NT2/D1 (cell line): Measurements from ENCODE around the gene WWC1.

Source experiments
- DNase-seq: peaks from one replicate; pipeline ENCODE4 v3.0.0-alpha.2; 2011; ENCODE audit warnings: low read depth, low spot score
- H3K27me3 ChIP-seq: 2 replicates; pipeline ENCODE4 v1.6.0; 2011; ENCODE audit warnings: mild to moderate bottlenecking; ENCODE audit not compliant: insufficient read length, insufficient read depth
- H3K36me3 ChIP-seq: 2 replicates; pipeline ENCODE4 v1.6.1; 2011; ENCODE audit warnings: mild to moderate bottlenecking, low read length, mixed read lengths; ENCODE audit not compliant: insufficient read depth, insufficient read length
- H3K4me1 ChIP-seq: 2 replicates; pipeline ENCODE4 v1.5.1; 2011; ENCODE audit not compliant: insufficient read depth, insufficient read length
- H3K4me3 ChIP-seq: 2 replicates; pipeline ENCODE4 v1.5.1; 2011; ENCODE audit warnings: low read depth; ENCODE audit not compliant: insufficient read length
- H3K9ac ChIP-seq: 2 replicates; pipeline ENCODE4 v1.6.0; 2011; ENCODE audit warnings: low read depth; ENCODE audit not compliant: insufficient read length
- H3K9me3 ChIP-seq: 2 replicates; pipeline ENCODE4 v1.5.1; 2011; ENCODE audit warnings: mild to moderate bottlenecking, low read length; ENCODE audit not compliant: insufficient read depth
- SUZ12 ChIP-seq: IDR thresholded peaks from 2 replicates; pipeline ENCODE4 v1.6.1; 2011; ENCODE audit not compliant: insufficient read length, insufficient read depth; ENCODE audit errors: extremely low read depth
- YY1 ChIP-seq: IDR thresholded peaks from 2 replicates; pipeline ENCODE4 v1.6.1; 2011; ENCODE audit not compliant: insufficient read length, insufficient read depth
- ZNF274 ChIP-seq: IDR thresholded peaks from 2 replicates; pipeline ENCODE4 v1.6.1; 2011; ENCODE audit warnings: mild to moderate bottlenecking, low read depth, low read length

Gene WWC1

DNA sequence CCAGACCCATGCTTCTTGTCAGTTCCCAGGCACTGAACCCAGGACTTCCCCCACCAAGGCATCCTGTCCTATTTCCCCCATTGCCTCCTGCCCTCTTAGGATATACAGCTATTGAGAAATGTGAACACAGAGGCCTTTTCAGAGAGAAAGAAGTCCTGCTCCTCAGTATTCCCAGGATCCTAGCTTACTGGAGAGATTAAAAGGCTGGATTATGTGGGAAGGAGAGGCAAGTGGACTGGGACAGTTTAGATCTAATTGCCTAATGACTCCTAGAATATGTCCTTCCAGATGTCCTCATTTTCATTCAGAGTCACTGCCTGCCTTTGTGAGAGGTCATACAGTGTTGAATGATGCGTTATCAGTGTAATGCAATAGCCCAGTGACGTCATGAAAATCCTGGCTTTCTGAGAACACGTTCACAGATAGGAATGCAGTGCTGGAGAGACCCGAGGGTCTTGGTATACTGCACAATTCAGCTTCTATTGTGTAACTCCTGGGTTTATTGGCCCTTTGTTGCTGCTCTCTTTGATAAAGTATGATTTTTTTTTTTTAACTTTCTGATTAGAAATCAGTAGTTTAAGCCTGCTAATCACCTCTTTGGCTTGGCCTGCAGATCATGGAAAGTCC, 26.2 kb downstream of the WWC1 start:
- Histone ChIP-seq H3K4me1 (peaks cover 5% of the 10 kb centered on the region), H3K9ac (no peak overlapping the region), H3K4me3 (no peak overlapping the region), H3K36me3 (peaks cover 8% of the 10 kb centered on the region), H3K27me3 (no peaks in the 10 kb centered on the region), H3K9me3 (no peaks in the 10 kb centered on the region)
- DNase-seq, result no peak
- TF ChIP-seq YY1, result no peak
- no peak for TF ChIP-seq ZNF274
- no peak for TF ChIP-seq SUZ12

GRCh38 chr5:168318240-168318639, 26.8 kb downstream of the WWC1 start:
- no peak overlapping the region for H3K9ac ChIP-seq
- H3K9me3 ChIP-seq, result no peaks in the 10 kb centered on the region
- H3K36me3 ChIP-seq, result peaks cover 8% of the 10 kb centered on the region
- no peak for DNase-seq
- H3K4me1 ChIP-seq, result peaks cover 5% of the 10 kb centered on the region
- TF ChIP-seq YY1, result no peak
- no peaks in the 10 kb centered on the region for H3K27me3 ChIP-seq
- no peak overlapping the region for H3K4me3 ChIP-seq

GRCh38 chr5:168319774-168320173, 28.3 kb downstream of the WWC1 start:
- Histone ChIP-seq H3K9me3 (no peaks in the 10 kb centered on the region), H3K4me1 (peaks cover 5% of the 10 kb centered on the region), H3K36me3 (peaks cover 8% of the 10 kb centered on the region), H3K27me3 (no peaks in the 10 kb centered on the region), H3K9ac (no peak overlapping the region), H3K4me3 (no peak overlapping the region)
- TF ChIP-seq ZNF274 (no peak), YY1 (no peak), SUZ12 (no peak)
- no peak for DNase-seq

DNA sequence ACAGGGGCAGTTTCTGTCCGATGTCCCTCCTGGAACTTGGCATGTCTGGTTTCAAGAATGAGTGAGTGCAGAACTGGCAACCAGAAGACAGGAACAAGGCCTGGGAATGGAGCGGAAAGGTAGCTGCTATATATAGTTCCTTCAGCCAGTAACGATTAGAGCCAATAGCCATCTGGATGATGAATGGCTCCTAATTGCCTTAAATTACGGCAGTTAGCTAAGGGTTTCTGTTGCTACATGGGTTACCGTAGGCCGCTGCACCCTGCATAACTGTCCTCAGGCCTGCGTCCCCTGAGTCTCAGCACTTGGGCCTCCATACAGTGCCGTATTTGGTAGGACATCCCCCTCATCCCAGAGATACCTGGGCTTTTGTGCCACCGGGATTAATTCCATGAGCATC, 29.4 kb downstream of the WWC1 start:
- Histone ChIP-seq H3K36me3 (peaks cover 4% of the 10 kb centered on the region), H3K4me1 (peaks cover 5% of the 10 kb centered on the region)

GRCh38 chr5:168324859-168325630, 33.6 kb downstream of the WWC1 start:
- no peak for DNase-seq
- peaks cover 2% of the 10 kb centered on the region for H3K4me1 ChIP-seq
- H3K9ac ChIP-seq, result no peak overlapping the region
- no peaks in the 10 kb centered on the region for H3K36me3 ChIP-seq
- no peaks in the 10 kb centered on the region for H3K27me3 ChIP-seq
- no peak overlapping the region for H3K4me3 ChIP-seq
- TF ChIP-seq YY1, result no peak
- TF ChIP-seq SUZ12, result no peak
- TF ChIP-seq ZNF274, result no peak
- no peaks in the 10 kb centered on the region for H3K9me3 ChIP-seq

More for the DNA sequence above, 29.4 kb downstream of the WWC1 start:
- no peak overlapping the region for H3K4me3 ChIP-seq
- no peak for DNase-seq
- no peaks in the 10 kb centered on the region for H3K9me3 ChIP-seq
- TF ChIP-seq SUZ12 (no peak), YY1 (no peak), ZNF274 (no peak)
- H3K9ac ChIP-seq, result no peak overlapping the region
- H3K27me3 ChIP-seq, result no peaks in the 10 kb centered on the region

- Histone ChIP-seq H3K4me3 (no peak overlapping the region), H3K9ac (no peak overlapping the region), H3K9me3 (no peaks in the 10 kb centered on the region), H3K27me3 (no peaks in the 10 kb centered on the region), H3K36me3 (no peaks in the 10 kb centered on the region), H3K4me1 (peaks cover 2% of the 10 kb centered on the region)
- no peak for DNase-seq
- TF ChIP-seq YY1 (no peak), ZNF274 (no peak), SUZ12 (no peak)
Observed at GRCh38 chr5:168327019-168327421, 35.6 kb downstream of the WWC1 start.

DNA sequence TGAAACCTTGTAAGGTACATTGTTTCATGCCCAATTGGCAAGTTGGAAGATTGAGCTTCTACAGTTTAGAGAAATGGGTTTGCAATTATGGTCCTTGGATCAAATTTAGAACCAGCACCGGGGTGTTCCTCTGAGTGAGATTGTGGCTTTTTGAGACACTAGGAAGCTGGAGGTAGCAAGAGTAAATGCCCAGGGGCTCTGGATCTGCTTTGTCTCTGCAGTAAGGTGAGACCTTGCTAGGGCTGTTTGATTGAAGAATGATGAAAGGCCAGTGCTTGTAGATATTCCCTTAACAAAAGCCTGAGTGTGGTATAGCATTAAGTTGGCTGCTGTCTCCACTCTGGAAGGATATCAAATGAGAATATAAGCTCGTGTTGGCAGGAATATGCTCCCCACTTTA, 36.0 kb downstream of the WWC1 start:
- Histone ChIP-seq H3K4me3 (no peak overlapping the region), H3K9ac (no peak overlapping the region), H3K9me3 (no peaks in the 10 kb centered on the region), H3K4me1 (peaks cover 2% of the 10 kb centered on the region), H3K27me3 (no peaks in the 10 kb centered on the region), H3K36me3 (no peaks in the 10 kb centered on the region)
- DNase-seq, result no peak
- TF ChIP-seq ZNF274 (no peak), SUZ12 (no peak), YY1 (no peak)
